ENCODE results near the gene AK2.
A peak's percentile ranks its signal among the peaks of the same experiment; 100 is the strongest.
"Not testable (repeated sequence)": the region's sequence is repeated elsewhere in the genome, so short reads cannot be mapped to it uniquely, and the experiment has no call there.

The AK2 gene

DNA sequence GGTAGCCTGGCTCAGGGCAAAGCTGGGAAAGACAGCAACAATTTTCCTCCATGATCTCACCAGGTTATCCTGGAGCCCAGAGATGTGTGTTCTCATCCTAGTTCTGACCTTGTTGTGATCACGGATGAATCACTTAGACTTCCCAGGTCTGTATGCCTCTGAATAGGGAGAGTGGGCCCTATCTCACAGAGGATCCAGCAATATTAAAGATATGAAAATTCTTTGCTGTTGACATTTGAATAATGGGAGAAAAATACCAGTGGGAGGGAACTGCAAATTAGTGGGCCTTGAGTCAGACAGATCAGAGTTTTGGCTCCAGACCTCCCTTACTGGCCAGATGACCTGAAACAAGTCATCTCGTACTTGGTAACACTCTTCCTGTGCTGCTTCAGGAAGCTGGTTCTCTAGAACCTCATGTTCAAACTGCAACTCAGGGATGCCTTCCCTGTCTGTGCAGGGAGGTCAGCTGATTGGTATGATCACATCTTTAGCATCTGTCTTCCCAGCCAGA is 39.2 kb downstream of the AK2 start:
- DNase-seq: no peak

DNA sequence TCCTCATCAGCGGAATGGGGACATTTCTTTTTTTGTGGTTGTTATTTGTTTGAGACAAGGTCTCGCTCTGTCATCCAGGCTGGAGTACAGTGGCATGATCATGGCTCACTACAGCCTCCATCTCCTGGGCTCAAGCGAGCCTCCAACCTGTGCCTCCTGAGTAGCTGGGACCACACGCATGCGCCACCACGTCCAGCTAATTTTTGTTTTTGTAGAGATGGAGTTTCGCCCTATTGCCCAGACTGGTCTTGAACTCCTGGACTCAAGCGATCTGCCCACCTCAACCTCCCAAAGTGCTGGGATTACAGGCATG is 43.4 kb downstream of the AK2 start:
- not testable (repeated sequence) for DNase-seq

DNA sequence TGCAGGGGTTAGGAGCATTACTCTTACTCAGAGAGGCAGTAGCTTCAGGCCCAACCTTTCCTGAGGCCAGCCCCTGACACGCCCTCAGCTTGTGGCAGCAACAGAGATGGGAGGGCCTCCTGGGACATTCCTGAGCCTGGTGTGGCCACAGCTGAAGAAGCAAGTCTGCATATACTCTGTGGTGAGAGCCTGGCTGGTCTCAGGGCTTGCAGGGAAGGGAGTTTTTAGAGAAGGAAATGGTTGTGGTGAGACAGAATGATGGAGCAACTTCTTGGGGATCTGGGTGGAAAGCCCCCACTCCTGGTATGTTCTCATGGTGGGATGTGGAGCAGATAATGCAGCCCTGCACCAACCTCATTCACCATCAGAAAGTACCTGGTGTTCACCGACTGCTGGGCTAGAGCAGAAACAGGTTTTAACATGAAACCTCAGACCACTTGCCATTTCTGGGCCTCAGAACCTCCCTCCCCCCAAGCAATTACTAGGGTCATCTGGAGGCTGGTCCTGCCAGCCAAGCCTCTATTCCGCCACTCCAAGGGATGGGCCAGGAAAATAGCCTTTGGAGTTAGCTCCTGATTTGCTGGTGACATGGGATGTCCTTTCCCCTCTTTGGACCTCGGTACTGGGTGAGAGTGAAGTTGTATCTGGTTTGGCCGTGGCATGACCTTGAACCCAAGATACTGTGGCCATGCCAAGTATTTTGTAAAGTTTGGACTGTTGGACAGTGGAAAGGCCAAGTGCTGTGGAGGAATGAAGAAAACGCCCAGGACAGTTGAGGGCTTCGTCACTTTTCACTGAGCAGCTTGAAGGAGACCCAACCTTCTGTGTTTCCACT is 44.0 kb downstream of the AK2 start:
- DNase-seq: no peak

DNA sequence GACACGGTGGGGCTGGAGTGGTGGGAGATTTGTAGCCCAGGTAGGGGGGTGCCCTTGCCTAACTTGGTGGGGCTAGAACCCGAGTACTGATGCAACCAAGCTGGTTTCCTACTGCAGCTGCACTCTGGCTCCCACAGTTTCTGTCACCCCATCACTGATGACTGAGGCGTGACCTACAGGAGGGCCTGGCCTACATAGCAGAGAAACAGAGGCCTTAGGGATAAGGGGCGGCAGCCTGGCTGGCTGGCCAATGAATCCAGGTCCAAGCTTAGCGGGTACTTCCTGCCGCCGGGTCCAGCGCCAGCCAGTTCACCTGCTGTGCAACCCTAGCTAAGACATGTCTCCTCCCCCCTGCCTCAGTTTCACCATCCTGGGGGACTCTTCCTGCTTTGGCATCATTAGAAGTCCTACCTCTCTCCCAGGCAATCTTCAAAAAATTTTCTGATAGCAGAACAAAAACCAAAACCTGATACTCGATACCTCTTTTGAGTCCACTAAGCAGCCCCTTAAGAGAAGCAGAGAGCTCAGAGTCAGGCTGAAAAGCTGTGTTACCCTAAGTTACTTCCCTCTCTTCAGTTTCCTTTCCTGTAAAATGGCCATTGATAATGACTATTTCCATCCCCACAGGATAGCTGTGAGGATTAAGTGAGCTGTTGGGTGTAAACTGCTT is 44.7 kb downstream of the AK2 start:
- no peak for DNase-seq

DNA sequence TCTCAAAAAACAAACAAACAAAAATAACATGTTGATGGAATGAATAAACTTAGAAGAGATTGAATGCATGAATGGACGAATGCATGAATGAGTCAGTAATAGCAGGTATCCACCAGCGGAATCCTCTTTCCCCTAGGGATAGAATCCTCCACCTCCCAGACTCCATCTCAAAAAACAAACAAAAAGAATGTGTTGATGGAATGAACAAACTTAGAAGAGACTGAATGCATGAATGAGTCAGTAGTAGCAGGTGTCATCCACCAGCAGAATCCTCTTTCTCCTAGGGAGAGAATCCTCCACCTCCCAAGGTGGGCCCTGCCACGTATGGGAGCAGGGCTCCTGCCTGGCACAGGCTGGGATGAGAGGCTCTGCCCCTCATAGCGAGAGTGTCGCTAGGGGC is 45.3 kb downstream of the AK2 start:
- no peak for DNase-seq

DNA sequence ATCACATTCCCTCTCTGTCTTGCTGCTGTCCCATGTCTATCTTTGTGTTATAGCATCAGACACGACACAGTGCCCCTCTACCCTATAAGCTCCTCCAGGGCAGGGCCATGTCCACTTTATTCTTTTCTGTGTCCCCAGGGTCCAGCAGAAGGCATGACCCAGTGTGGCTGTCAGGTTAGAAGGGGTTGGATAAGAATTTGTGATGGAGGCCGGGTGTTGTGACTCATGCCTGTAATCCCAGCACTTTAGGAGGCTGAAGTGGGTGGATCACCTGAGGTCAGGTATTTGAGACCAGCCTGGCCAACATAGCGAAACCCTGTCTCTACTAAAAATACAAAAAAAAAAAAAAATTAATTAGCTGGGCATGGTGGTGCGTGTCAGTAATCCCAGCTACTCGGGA is 45.8 kb downstream of the AK2 start:
- DNase-seq: no peak

DNA sequence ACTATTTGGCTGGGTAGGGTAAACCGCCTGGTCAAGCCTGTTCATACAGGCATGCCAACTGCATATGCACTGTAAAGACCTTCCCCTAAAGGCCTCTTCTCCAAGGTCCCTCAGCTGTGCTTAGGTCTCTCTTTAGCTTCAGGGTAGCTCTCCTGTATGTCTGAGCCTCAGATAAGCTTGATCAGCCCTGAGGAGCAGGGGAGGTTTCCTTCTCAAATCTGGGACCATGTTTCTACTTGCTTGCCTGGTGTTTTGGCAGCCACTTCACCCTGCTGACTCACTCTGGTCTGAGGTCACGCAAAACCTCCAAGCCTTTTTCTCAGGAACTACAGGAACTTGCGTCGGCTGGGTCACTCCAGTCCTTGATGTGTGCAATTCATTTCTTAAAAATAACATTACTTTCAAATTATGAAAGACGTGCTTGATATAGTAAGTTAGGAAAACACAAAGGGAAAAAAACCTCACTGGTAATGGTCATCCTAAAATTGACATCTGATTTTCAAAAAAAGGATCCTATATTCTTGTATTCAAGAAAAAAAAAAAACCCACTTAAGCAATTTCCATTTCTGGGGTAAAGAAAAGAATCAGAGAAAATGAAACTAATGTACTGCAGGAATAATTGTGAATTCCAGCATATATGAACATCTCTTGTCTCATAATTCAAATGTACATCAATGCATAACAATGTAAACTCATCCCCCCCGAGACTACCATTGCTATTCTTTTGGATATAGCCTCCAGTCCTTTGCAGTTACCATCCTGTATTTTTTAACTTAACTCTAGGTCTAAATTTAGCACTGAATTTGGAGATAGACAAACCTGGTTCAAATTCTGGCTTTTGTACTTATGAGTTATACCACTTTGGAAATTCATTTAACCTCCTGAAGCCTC is 47.3 kb downstream of the AK2 start:
- DNase-seq: no peak

DNA sequence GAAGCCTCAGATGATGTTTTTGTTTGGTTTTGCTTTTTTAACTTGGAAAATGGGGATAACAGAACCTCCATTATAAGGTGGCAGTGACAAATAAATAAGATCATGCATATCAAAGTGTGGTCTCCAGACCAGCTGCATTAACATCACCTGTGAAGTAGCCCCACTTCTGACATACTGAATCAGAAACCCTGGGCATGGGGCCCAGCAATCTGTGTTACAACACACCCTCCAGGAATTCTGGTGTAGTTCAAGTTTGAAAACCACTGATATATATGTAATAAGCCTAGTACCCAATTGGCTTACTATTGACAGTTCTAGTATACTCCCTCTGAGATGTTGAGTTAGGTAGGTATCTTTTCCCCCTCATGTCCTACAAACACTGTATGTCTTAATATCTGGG is 48.0 kb downstream of the AK2 start:
- DNase-seq: no peak

DNA sequence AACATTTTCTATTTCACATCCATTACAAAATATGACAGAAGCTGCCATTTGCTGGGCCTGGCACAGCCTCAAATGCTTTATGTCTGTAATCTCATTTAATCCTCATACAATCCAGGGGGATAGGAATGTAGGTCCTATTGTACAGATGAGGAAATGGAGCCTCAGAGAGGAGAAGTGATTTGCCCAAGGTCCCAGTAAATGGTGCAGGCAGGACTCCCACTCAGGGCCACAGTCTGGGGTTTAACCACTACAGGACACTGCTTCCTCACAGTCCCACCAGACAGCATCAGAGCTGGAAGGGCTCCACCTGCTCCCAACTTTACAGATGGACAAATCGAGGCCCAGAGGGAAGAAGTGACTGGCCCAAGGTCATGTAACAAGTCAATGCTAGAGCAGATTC is 51.5 kb downstream of the AK2 start:
- no peak for DNase-seq

DNA sequence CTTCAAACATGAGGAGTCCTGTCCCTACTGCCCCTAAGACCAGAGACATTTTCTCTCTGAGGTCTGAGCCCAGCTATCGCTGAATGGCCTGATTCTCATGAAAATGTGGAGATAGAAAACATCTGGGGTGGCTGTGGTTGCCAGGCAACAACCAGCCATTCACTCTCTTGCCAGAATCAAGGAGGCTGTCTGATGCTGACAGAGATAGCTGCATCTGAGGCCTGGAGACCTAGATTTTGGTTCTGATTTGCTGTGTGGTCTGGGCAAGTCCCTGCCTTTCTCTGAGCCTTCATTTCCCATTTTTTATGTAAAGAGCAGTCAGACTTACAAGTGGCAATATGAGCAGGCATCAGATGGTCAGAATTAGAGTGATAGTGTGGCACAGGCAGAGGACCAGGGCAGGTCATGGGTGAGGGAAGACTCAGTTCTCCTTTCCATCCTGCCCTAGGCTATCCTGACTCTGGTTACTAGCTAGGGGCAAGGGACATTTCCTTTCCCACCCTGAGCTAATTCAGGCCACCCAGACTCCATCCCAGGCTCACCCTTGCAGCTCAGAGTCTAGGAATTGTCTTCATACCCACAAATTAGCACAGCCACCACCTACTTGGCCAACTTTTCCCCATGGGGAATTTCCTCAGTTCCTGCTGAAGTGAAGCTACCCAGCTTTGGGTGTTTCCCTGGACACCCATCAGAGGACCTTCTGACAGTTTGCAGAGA is 52.1 kb downstream of the AK2 start:
- DNase-seq: no peak

DNA sequence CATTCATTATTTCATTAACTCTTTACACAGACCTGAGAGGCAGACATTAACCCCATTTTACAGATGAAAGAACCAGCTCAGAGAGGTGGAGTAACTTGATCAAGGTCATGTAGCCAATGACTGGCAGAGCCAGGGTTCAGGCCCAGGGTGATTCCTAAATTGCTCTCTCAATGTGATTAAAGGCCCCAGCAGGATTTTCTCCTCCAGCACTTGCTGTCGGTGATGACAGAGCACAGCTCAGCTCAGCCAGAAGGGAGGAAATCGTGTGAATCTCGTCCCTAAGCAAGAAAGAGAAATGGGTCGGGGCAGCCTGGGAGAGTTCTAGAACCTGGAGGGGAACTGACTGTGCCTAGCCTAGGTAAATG is 52.6 kb downstream of the AK2 start:
- DNase-seq: no peak

DNA sequence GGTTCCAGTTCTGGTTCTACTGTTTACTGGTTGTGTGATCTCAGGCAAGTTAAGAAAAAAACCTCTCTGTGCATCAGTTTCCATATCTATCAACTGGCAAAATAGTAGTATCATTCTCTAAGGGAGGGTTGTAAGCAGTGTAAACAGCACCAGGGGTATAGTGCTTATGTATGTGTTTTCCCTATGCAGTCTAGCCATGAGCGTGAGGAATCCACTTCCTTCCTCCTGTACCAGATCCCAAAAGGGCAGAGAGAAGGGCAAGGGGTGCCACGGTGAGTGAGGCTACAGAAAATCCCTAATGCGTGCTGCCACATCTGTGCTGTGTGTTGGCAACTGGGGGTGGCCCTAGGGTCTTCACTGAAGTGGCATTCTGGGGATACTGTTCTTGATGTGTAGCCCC is 53.7 kb downstream of the AK2 start:
- no peak for DNase-seq

DNA sequence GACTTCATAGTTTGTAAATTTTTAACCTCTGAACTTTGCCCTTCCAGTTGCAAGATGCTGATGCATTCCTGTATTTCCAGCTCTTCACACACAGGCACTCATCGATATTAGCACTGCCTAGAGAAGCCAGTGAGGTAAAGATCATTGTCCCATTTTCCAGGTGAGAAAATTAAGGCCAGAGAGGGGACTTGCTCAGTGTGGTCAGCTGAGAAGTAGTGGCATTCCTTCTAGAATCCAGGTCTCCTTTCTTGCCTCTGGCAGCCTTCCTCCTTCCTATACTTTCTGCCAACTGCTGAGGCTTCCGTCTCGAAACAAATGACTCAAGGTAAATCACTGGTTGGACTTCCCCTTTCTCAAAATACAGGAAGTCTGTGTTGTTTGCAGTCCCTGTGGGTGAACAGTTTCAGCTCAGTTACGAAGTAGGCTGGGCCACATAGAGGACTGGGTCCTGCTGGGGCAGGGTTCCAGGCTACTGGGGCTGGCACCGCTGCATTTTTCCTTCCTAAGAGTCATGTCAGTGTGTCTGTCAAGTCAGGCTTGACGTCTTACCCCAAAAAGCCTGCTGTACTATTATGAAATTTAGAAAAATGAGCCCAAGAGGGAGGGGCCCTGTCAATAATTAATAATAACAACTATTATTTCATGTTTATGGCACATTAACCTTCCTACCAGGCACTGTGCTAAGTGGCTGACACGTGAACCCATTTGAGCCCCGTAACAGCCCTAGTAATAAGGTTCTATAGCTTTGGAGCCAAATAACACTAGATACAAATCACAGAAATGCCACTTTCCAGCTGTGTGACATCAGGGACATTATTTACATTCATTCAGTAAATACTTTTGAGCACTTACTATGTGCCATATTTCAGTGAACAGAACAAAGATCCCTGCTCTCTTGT is 55.4 kb downstream of the AK2 start:
- peak in 3 of 4 experiments; percentile 15 to 30 (median 19) for DNase-seq

DNA sequence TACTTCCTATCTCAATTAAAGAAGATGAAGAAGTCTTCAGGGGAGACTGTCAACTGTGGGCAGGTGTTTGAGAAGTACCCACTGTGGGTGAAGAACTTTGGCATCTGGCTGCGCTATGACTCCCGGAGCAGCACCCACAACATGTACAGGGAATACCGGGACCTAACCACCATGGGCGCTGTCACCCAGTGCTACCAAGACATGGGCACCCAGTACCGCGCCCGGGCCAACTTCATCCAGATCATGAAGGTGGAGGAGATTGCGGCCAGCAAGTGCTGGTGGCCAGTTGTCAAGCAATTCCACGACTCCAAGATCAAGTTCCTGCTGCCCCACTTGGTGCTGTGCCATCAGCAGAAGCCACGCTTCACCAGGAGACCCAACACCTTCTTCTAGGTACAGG is 56.6 kb downstream of the AK2 start:
- no peak for DNase-seq

DNA sequence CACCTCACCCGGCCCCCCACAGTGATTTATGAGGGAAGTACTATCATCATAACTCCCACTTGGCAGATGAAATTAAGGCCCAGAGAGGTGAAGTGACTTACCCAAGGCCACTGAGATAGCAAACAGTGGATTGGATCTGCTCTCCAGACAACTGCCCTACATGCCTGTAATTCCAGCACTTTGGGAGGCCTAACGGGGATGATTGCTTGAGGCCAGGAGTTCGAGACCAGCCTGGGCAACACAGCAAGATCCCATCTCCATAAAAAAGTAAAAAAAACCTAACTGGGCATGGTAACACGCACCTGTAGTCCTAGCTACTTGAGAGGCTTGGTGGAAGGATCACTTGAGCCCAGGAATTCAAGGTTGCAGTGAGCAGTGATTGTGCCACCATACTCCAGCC is 57.8 kb downstream of the AK2 start:
- no peak for DNase-seq

DNA sequence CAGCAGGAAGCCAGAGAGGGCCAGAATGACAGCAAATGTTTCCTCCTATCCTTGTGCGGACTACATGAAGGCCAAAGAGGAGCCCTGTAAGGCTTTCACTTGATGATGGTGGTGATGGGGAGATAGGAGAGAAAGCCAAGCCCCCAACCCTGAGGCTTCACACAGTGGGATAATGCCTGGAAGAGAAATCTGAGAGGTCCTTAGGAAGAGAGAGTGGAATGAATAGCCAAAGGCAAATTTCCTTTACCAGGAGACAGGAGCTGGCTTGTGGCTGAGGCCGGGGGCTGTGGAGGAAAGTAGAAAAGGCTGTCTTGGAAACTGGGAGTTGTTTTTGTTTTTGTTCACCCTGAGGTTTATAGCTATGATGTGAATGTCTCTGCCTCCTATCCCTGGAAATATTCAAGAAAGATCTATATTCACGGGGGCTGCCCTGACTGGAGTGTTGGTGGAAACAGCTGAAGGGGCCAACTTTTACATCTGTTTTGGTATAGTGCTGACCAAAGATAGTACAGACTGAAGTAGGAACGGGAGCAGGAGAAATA is 59.1 kb downstream of the AK2 start:
- DNase-seq: no peak

DNA sequence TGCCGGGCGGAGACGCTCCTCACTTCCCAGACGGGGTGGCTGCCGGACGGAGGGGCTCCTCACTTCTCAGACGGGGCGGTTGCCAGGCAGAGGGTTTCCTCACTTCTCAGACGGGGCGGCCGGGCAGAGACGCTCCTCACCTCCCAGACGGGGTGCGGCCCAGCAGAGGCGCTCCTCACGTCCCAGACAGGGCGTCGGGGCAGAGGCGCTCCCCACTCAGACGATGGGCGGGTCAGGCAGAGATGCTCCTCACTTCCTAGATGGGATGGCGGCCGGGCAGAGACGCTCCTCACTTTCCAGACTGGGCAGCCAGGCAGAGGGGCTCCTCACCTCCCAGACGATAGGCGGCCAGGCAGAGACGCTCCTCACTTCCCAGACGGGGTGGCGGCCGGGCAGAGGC is 61.6 kb downstream of the AK2 start:
- DNase-seq: not testable (repeated sequence)

DNA sequence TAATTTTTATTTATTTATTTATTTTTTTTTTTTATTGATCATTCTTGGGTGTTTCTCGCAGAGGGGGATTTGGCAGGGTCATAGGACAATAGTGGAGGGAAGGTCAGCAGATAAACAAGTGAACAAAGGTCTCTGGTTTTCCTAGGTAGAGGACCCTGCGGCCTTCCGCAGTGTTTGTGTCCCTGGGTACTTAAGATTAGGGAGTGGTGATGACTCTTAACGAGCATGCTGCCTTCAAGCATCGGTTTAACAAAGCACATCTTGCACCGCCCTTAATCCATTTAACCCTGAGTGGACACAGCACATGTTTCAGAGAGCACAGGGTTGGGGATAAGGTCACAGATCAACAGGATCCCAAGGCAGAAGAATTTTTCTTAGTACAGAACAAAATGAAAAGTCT is 63.2 kb downstream of the AK2 start:
- not testable (repeated sequence) for DNase-seq

DNA sequence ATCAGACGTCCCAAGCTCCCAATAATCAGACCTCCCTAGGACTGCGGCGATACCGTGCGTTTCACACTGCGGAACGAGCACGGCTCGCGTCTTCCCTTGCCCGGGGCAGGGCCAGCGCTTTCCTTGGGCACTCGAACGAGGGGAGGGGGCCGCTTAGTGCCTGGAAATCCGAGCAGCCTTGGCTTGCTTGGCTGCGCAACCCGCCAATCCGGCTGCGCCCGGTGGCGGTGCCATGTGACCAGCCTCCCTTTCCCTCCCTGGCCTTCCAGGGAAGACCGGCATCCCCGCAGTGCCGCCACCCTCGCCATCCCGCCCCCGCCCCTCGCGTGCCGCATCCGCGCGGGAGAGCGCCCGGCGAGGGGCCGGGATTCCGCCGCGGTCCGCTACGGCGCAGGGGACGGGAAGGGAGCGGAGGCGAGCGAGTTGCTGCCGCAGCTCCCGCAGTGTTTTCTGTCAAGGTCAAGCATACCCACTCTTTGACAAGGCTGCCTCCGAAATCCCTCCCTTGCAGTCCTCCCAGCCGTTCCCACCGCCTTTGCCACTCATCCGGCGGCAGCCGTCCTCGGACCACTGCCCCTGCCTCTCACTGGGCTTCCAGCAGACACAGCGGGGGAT is 63.8 kb downstream of the AK2 start:
- no peak for DNase-seq

DNA sequence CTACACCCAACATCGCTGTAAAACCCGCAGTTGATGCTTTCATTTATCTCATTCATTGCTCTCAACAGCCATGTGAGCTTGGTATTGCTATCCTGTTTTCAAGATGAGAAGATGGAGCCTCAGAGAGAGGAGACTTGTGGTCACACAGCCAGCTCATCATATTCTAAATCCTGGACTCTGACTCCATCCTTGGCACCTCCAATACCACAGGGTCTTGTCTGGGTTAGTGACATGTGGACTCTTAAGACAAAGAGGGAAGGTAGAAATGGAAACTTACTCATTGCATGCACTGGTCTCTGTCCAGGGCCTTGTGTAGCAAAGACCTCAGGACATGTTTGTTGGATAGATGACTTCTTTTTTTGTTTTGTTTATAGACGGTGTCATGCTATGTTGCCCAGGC is 65.1 kb downstream of the AK2 start:
- DNase-seq: no peak

DNA sequence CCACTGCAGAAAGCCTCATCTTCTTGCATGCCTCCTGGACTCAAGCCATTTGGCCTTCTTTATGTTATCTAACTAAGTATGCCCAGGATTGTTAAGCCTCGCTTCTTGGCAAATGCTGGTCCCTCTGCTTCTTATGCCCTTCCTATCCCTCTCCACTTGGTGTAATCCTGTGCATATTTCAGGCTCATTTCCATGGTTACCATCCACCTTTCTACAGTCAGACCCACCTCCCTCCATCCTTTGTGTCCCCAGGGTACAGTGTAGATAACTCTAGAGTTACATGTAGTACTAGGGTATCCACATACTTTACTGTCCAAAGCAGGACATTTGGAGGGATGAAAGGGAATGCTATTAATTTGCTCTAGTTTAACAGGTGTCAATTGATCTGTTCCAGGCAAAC is 65.5 kb downstream of the AK2 start:
- no peak for DNase-seq

All from activated naive CD4-positive, alpha-beta T cell (primary cell).